IPS-18a (cell line): ENCODE data around the gene NFIB.

ENCODE experiments used
- H3K27ac ChIP-seq: one replicate; pipeline ENCODE4 v1.5.1; 2013; ENCODE audit warnings: low read length
- H3K27me3 ChIP-seq: one replicate; pipeline ENCODE4 v1.6.1; 2013; ENCODE audit warnings: mild to moderate bottlenecking, low read length; ENCODE audit not compliant: control insufficient read depth, insufficient read depth
- H3K36me3 ChIP-seq: one replicate; pipeline ENCODE4 v1.6.1; 2013; ENCODE audit warnings: low read depth, low read length; ENCODE audit not compliant: control insufficient read depth
- H3K4me1 ChIP-seq: one replicate; pipeline ENCODE4 v1.6.1; 2013; ENCODE audit warnings: low read depth, low read length; ENCODE audit not compliant: control insufficient read depth
- H3K4me3 ChIP-seq: one replicate; pipeline ENCODE4 v1.5.1; 2013; ENCODE audit warnings: low read length
- H3K9ac ChIP-seq: one replicate; pipeline ENCODE4 v1.6.1; 2013; ENCODE audit warnings: mild to moderate bottlenecking, low read length, moderate library complexity
- H3K9me3 ChIP-seq: one replicate; pipeline ENCODE4 v1.6.1; 2013; ENCODE audit warnings: low read depth, low read length; ENCODE audit not compliant: control insufficient read depth

The NFIB gene

GRCh38 chr9:14131356-14132088 is 182.4 kb downstream of the NFIB start:
- Histone ChIP-seq H3K27ac (no peak overlapping the region), H3K27me3 (no peaks in the 10 kb centered on the region), H3K36me3 (no peaks in the 10 kb centered on the region), H3K4me1 (no peaks in the 10 kb centered on the region), H3K9me3 (no peaks in the 10 kb centered on the region), H3K9ac (no peak overlapping the region), H3K4me3 (no peak overlapping the region)

DNA sequence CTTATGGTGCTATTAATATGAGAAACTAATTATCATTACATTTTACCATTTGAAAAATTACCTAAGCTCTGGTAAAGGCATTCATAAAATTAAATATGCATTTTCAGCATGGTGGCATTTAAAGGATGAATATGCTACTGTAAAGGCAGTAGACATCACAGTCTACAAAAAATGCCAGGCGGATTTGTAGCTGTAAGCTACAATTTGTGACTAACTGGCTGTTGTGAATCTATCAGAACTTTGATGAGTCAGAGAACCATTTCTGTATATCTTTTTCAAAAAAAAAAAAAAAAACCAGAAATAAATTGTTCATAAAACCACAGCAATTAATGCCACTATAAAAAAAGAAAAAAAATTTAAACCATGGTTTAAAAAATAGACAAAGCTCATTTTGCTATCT is 186.3 kb downstream of the NFIB start:
- Histone ChIP-seq H3K4me1 (no peaks in the 10 kb centered on the region), H3K36me3 (no peaks in the 10 kb centered on the region), H3K4me3 (no peak overlapping the region), H3K27ac (no peak overlapping the region), H3K9me3 (no peaks in the 10 kb centered on the region), H3K27me3 (no peaks in the 10 kb centered on the region), H3K9ac (no peak overlapping the region)

DNA sequence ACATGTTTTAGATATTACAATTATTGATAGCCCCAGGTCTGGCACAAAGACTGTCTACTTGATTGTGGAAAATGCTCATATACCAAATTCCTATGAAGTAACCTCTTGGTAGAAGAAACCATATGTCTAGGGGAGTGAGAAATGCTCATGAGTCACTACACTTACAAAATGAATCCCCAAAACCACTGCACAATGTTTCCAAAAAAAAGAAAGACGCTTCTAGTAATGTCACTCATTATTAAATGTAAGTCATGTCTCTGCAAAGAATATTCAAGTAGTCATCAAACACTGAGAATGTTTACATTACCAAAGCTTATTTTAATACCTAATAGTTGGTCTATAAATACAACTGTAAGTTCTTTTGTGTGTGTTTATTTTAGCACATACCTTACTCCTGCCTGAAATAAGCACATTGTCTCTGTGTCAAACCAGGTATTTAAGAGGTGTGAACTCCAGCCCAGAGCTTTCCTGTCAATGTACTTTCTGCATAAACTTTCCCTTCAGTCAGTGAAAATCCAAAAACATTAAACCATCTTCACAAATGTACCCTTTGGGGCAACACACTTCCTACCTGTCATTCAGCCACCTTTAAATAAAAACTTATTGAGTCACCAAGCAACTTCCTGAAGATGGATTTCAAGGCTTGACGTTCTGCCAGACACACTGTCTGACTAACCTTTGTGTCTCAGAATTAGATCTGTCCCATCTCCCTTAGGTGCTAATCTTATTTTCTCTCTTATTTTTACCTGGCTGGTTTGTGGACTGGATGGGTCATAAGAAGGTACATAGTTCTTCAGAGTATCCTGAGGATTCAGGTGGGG is 194.0 kb downstream of the NFIB start:
- Histone ChIP-seq H3K4me1 (peaks cover 11% of the 10 kb centered on the region), H3K4me3 (no peak overlapping the region), H3K36me3 (no peaks in the 10 kb centered on the region), H3K9me3 (no peaks in the 10 kb centered on the region), H3K27me3 (no peaks in the 10 kb centered on the region), H3K27ac (no peak overlapping the region), H3K9ac (no peak overlapping the region)

GRCh38 chr9:14112226-14112625 is 201.7 kb downstream of the NFIB start:
- H3K27me3 ChIP-seq = no peaks in the 10 kb centered on the region
- H3K4me3 ChIP-seq = no peak overlapping the region
- no peak overlapping the region for H3K27ac ChIP-seq
- H3K4me1 ChIP-seq = peaks cover 21% of the 10 kb centered on the region
- no peaks in the 10 kb centered on the region for H3K36me3 ChIP-seq
- no peak overlapping the region for H3K9ac ChIP-seq
- H3K9me3 ChIP-seq = no peaks in the 10 kb centered on the region

GRCh38 chr9:14111696-14112095 is 202.2 kb downstream of the NFIB start:
- H3K36me3 ChIP-seq = no peaks in the 10 kb centered on the region
- no peaks in the 10 kb centered on the region for H3K9me3 ChIP-seq
- peaks cover 26% of the 10 kb centered on the region for H3K4me1 ChIP-seq
- no peak overlapping the region for H3K27ac ChIP-seq
- H3K9ac ChIP-seq = no peak overlapping the region
- H3K27me3 ChIP-seq = no peaks in the 10 kb centered on the region
- no peak overlapping the region for H3K4me3 ChIP-seq

DNA sequence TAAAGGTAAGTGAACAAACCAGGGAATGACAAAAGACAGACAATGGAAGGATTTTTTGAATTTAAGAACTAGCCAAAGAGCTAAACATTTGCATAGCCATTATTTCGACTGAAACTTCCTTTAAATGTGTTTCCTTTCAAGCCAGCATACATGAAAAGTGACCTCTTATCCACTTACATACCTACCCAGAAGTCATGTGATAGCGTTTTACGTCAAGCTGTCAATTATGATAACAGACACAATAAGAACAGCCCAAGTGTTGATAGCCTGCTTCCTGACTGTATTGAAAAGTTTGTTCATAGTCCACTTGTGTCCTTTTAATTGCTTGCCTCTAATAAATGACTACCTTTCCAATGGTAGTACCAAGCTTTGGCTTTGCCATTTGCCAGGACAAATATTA is 206.0 kb downstream of the NFIB start:
- Histone ChIP-seq H3K4me3 (no peak overlapping the region), H3K9me3 (no peaks in the 10 kb centered on the region), H3K9ac (no peak overlapping the region), H3K36me3 (no peaks in the 10 kb centered on the region), H3K27me3 (no peaks in the 10 kb centered on the region), H3K27ac (no peak overlapping the region), H3K4me1 (peaks cover 23% of the 10 kb centered on the region)

DNA sequence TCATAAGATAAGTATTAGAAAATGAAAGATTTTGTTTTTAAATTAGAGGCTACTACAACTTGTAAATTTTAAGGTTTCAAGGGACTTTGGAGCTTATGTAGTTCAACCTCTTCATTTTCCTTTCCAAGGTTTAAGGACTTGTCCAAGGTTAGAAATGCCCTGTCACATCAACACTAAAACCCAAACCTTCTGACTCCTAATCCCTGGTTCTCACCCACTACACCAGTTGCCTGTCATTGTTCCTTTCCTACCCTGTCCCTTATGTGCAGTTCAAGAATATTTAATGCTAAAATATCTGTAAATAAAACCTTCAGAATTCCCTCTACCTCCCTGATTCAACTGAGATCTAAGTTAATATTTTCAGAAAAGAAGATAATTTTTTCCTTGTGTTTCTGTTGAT is 206.4 kb downstream of the NFIB start:
- peaks cover 23% of the 10 kb centered on the region for H3K4me1 ChIP-seq
- H3K27me3 ChIP-seq = no peaks in the 10 kb centered on the region
- no peak overlapping the region for H3K9ac ChIP-seq
- no peaks in the 10 kb centered on the region for H3K36me3 ChIP-seq
- no peak overlapping the region for H3K4me3 ChIP-seq
- no peaks in the 10 kb centered on the region for H3K9me3 ChIP-seq
- H3K27ac ChIP-seq = no peak overlapping the region

- H3K36me3 ChIP-seq = no peaks in the 10 kb centered on the region
- H3K4me1 ChIP-seq = peaks cover 30% of the 10 kb centered on the region
- no peaks in the 10 kb centered on the region for H3K27me3 ChIP-seq
- H3K9me3 ChIP-seq = no peaks in the 10 kb centered on the region
- no peak overlapping the region for H3K4me3 ChIP-seq
- H3K9ac ChIP-seq = no peak overlapping the region
- H3K27ac ChIP-seq = peak overlapping the region; percentile 65
Measured at GRCh38 chr9:14106699-14107098, 207.2 kb downstream of the NFIB start.

GRCh38 chr9:14104496-14104895 is 209.4 kb downstream of the NFIB start:
- Histone ChIP-seq H3K9ac (no peak overlapping the region), H3K4me3 (no peak overlapping the region), H3K27ac (no peak overlapping the region)

GRCh38 chr9:14103115-14103514 is 210.8 kb downstream of the NFIB start:
- Histone ChIP-seq H3K9ac (no peak overlapping the region), H3K4me3 (no peak overlapping the region), H3K4me1 (peaks cover 33% of the 10 kb centered on the region), H3K36me3 (no peaks in the 10 kb centered on the region), H3K27ac (no peak overlapping the region), H3K27me3 (no peaks in the 10 kb centered on the region), H3K9me3 (no peaks in the 10 kb centered on the region)

More at GRCh38 chr9:14104496-14104895, 209.4 kb downstream of the NFIB start:
- no peaks in the 10 kb centered on the region for H3K9me3 ChIP-seq
- H3K36me3 ChIP-seq = no peaks in the 10 kb centered on the region
- peaks cover 30% of the 10 kb centered on the region for H3K4me1 ChIP-seq
- no peaks in the 10 kb centered on the region for H3K27me3 ChIP-seq

- no peak overlapping the region for H3K27ac ChIP-seq
Measured at GRCh38 chr9:14099737-14100136, 214.2 kb downstream of the NFIB start.

More at GRCh38 chr9:14099737-14100136, 214.2 kb downstream of the NFIB start:
- Histone ChIP-seq H3K36me3 (no peaks in the 10 kb centered on the region), H3K4me3 (no peak overlapping the region), H3K27me3 (no peaks in the 10 kb centered on the region), H3K9ac (no peak overlapping the region), H3K4me1 (peaks cover 37% of the 10 kb centered on the region), H3K9me3 (no peaks in the 10 kb centered on the region)
